NCI-H774 (cell line): ENCODE results near the gene TTC34.
"Not testable (repeated sequence)": the region's sequence is repeated elsewhere in the genome, so short reads cannot be mapped to it uniquely, and the experiment has no call there.

Experiments used
- DNase-seq: peaks from one replicate; lab custom pipeline; 2025; lab: John Stamatoyannopoulos, UW

The TTC34 gene

DNA sequence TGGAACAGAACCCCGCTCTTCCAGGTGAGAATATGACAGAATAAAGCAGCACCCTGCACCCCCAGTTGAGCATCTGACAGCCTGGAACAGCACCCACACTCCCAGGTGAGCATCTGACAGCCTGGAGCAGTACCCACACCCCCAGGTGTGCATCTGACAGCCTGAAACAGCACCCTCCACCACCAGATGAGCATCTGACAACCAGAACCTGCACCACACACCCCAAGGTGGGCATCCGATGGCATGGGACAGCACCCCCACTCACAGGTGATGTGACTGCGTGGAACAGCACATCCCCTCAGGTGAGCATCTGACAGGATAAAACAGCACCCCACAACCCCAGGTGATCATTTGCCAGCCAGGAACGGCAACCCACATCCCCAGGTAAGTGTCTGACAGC is 26.2 kb downstream of the TTC34 start:
- not testable (repeated sequence) for DNase-seq

DNA sequence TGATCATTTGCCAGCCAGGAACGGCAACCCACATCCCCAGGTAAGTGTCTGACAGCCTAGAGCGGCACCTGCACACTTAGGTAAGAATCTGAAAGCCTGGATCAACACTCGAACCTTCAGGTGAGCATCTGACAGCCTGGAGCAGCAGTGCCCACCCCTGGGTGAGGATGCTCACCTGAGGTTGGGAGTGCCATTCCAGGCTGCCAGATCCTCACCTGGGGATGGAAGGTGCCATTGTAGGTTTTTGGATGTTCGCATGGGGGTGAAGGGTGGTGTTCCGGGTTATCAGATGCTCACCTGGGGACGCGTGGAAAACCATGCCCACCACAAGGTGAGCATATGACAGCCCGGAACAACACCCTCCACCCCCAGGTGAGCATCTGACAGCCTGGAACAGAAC is 33.4 kb downstream of the TTC34 start:
- DNase-seq = not testable (repeated sequence)

DNA sequence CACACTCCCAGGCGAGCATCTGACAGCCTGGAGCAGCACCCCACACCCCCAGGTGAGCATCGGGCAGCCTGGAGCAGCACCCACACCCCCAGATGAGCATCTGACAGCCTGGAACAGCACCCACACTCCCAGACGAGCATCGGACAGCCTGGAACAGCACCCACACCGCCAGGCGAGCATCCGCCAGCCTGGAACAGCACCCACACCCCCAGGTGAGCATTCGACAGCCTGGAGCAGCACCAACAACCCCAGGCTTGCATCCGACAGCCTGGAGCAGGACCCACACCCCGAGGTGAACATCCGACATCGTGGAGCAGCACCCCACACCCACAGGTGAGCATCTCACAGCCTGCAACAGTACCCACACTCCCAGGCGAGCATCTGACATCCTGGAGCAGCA is 42.1 kb downstream of the TTC34 start:
- DNase-seq = not testable (repeated sequence)

DNA sequence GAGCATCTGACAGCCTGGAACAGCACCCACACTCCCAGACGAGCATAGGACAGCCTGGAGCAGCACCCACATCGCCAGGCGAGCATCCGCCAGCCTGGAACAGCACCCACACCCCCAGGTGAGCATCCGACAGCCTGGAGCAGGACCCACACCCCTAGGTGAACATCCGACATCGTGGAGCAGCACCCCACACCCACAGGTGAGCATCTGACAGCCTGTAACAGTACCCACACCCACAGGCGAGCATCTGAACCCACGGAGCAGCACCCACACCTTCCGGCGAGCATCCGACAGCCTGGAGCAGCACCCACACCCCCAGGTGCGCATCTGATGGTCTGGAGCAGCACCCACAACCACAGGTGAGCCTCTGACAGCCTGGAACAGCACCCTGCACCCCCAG is 44.0 kb downstream of the TTC34 start:
- not testable (repeated sequence) for DNase-seq

DNA sequence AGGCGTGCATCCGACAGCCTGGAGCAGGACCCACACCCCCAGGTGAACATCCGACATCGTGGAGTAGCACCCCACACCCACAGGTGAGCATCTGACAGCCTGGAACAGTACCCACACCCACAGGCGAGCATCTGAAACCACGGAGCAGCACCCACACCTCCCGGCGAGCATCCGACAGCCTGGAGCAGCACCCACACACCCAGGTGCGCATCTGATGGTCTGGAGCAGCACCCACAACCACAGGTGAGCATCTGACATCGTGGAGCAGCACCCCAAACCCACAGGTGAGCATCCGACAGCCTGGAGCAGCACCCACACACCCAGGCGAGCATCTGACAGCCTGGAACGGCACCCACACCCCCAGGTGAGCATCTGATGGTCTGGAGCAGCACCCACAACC is 46.1 kb downstream of the TTC34 start:
- not testable (repeated sequence) for DNase-seq

DNA sequence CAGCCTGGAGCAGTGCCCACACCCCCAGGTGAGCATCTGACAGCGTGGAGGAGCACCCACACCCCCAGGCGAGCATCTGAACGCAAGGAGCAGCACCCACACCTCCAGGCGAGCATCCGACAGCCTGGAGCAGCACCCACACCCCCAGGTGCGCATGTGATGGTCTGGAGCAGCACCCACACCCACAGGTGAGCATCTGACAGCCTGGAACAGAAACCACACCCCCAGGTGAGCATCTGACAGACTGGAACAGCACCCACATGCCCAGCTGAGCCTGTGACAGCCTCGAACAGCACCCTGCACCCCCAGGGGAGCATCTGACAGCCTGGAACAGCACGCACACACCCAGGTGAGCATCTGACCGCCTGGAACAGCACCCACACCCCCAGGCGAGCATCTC is 46.9 kb downstream of the TTC34 start:
- DNase-seq = not testable (repeated sequence)

DNA sequence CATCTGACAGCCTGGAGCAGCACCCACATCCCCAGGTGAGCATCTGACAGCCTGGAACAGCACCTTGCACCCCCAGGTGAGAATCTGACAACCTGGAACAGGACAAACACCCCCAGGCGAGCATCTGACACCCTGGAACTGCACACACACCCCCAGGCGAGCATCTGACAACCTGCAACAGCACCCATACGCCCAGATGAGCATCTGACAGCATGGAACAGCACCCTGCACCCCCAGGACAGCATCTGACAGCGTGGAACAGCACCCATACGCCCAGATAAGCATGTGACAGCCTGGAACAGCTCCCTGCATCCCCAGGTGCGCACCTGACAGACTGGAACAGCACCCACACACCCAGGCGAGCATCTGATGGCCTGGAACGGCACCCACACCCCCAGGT is 49.0 kb downstream of the TTC34 start:
- DNase-seq = not testable (repeated sequence)

DNA sequence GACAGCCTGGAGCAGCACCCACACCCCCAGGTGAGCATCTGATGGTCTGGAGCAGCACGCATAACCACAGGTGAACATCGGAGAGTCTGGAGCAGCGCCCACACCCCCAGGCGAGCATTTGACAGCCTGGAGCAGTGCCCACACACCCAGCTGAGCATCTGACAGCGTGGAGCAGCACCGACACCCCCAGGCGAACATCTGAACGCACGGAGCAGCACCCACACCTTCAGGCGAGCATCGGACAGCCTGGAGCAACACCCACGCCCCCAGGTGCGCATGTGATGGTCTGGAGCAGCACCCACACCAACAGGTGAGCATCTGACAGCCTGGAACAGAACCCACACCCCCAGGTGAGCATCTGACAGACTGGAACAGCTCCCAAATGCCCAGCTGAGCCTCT is 49.6 kb downstream of the TTC34 start:
- not testable (repeated sequence) for DNase-seq

DNA sequence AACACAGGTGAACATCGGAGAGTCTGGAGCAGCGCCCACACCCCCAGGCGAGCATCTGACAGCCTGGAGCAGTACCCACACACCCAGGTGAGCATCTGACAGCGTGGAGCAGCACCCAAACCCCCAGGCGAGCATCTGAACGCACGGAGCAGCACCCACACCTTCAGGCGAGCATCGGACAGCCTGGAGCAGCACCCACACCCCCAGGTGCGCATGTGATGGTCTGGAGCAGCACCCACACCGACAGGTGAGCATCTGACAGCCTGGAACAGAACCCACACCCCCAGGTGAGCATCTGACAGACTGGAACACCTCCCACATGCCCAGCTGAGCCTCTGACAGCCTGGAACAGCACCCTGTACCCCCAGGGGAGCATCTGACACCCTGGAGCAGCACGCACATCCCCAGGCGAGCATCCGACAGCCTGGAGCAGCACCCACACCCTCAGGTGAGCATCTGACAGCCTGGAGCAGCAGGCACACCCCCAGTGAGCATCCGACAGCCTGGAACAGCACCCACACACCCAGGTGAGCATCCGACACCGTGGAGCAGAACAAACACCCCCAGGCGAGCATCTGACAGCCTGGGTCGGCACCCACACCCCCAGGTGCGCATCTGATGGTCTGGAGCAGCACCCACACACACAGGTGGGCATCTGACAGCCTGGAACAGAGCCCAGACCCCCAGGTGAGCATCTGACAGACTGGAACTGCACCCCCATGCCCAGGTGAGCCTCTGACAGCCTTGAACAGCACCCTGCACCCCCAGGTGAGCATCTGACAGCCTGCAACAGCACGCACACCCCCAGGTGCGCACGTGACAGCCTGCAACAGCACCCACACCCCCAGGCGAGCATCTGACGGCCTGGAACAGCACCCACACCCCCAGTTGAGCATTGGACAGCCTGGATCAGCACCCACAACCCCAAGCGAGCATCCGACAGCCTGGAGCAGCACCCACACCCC is 50.4 kb downstream of the TTC34 start:
- not testable (repeated sequence) for DNase-seq

DNA sequence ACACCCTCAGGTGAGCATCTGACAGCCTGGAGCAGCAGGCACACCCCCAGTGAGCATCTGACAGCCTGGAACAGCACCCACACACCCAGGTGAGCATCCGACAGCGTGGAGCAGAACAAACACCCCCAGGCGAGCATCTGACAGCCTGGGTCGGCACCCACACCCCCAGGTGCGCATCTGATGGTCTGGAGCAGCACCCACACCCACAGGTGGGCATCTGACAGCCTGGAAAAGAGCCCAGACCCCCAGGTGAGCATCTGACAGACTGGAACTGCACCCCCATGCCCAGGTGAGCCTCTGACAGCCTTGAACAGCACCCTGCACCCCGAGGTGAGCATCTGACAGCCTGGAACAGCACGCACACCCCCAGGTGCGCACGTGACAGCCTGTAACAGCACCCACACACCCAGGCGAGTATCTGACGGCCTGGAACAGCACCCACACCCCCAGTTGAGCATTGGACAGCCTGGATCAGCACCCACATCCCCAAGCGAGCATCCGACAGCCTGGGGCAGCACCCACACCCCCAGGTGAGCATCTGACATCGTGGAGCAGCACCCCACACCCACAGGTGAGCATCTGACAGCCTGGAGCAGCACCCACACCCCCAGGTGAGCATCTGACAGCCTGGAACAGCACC is 51.3 kb downstream of the TTC34 start:
- DNase-seq = not testable (repeated sequence)

DNA sequence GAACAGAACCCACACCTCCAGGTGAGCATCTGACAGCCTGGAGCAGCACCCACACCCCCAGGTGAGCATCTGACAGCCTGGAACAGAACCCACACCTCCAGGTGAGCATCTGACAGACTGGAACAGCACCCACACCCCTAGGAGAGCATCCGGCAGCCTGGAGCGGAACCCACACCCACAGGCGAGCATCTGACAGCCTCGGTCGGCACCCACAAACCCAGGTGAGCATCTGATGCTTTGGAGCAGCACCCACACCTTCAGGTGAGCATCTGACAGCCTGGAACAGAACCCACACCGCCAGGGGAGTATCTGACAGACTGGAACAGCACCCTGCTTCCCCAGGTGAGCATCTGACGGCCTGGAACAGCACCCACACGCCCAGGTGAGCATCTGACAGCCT is 52.9 kb downstream of the TTC34 start:
- DNase-seq = not testable (repeated sequence)

DNA sequence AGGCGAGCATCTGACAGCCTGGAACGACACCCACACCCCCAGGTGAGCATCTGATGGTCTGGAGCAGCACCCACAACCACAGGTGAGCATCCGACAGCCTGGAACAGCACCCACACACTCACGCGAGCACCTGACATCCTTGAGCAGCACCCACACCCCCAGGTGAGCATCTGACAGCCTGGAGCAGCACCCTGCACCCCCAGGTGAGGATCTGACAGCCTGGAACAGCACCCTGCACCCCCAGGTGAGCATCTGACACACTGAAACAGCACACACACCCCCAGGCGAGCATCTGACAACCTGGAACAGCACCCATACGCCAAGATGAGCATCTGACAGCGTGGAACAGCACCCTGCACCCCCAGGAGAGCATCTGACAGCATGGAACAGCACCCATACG is 106.7 kb downstream of the TTC34 start:
- DNase-seq = not testable (repeated sequence)

DNA sequence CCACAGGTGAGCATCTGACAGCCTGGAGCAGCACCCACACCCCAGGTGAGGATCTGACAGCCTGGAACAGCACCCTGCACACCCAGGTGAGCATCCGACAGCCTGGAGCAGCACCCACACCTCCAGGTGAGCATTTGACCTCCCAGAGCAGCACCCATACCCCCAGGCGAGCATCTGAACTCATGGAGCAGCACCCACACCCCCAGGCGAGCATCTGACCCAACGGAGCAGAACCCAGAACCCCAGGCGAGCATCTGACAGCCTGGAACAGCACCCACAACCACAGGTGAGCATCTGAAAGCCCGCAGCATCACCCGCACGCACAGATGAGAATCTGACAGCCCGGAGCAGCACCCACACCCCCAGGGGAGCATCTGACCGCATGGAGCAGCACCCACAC is 111.3 kb downstream of the TTC34 start:
- not testable (repeated sequence) for DNase-seq

DNA sequence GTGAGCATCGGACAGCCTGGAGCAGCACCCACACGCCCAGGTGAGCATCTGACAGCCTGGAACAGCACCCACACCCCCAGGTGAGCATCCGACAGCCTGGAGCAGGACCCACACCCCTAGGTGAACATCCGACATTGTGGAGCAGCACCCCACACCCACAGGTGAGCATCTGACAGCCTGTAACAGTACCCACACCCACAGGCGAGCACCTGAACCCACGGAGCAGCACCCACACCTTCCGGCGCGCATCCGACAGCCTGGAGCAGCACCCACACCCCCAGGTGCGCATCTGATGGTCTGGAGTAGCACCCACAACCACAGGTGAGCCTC is 113.2 kb downstream of the TTC34 start:
- DNase-seq = not testable (repeated sequence)

DNA sequence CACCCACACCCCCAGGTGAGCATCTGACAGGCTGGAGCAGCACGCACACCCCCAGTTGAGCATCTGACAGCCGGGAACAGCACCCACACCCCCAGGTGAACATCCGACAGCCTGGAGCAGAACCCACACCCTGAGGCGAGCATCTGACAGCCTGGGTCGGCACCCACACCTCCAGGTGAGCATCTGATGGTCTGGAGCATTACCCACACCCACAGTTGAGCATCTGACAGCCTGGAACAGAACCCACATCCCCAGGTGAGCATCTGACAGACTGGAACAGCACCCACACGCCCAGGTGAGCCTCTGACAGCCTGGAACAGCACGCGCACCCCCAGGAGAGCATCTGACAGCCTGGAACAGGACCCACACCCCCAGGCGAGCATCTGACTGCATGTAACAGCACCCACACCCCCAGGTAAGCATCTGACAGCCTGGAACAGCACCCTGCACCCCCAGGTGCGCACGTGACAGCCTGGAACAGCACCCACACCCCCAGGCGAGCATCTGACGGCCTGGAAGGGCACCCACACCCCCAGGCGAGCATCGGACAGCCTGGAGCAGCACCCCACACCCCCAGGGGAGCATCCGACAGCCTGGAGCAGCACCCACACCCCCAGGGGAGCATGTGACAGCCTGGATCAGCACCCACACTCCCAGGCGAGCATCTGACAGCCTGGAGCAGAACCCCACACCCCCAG is 113.7 kb downstream of the TTC34 start:
- not testable (repeated sequence) for DNase-seq

DNA sequence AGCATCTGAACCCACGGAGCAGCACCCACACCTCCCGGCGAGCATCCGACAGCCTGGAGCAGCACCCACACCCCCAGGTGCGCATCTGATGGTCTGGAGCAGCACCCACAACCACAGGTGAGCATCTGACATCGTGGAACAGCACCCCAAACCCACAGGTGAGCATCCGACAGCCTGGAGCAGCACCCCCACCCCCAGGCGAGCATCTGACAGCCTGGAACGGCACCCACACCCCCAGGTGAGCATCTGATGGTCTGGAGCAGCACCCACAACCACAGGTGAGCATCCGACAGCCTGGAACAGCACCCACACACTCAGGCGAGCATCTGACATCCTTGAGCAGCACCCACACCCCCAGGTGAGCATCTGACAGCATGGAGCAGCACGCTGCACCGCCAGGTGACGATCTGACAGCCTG is 114.3 kb downstream of the TTC34 start:
- DNase-seq = not testable (repeated sequence)

DNA sequence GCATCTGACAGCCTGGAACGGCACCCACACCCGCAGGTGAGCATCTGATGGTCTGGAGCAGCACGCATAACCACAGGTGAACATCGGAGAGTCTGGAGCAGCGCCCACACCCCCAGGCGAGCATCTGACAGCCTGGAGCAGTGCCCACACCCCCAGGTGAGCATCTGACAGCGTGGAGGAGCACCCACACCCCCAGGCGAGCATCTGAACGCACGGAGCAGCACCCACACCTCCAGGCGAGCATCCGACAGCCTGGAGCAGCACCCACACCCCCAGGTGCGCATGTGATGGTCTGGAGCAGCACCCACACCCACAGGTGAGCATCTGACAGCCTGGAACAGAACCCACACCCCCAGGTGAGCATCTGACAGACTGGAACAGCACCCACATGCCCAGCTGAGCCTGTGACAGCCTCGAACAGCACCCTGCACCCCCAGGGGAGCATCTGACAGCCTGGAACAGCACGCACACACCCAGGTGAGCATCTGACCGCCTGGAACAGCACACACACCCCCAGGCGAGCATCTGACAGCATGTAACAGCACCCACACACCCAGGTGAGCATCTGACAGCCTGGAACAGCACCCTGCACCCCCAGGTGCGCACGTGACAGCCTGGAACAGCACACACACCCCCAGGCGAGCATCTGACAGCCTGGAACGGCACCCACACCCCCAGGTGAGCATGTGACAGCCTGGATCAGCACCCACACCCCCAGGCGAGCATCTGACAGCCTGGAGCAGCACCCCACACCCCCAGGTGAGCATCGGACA is 115.2 kb downstream of the TTC34 start:
- not testable (repeated sequence) for DNase-seq

DNA sequence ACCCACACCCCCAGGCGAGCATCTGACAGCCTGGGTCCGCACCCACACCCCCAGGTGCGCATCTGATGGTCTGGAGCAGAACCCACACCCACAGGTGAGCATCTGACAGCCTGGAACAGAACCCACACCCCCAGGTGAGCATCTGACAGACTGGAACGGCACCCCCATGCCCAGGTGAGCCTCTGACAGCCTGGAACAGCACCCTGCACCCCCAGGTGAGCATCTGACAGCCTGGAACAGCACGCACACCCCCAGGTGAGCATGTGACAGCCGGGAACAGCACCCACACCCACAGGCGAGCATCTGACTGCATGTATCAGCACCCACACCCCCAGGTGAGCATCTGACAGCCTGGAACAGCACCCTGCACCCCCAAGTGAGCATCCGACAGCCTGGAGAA is 115.8 kb downstream of the TTC34 start:
- DNase-seq = not testable (repeated sequence)

DNA sequence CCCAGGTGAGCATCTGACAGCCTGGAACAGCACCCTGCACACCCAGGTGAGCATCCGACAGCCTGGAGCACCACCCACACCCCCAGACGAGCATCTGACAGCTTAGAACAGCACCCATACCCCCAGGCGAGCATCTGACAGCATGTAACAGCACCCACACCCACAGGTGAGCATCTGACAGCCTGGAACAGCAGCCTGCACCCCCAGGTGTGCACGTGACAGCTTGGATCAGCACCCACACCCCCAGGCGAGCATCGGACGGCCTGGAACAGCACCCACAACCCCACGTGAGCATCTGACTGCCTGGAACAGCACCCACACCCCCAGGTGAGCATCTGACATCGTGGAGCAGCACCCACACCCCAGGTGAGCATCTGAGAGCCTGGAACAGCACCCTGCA is 116.6 kb downstream of the TTC34 start:
- not testable (repeated sequence) for DNase-seq

DNA sequence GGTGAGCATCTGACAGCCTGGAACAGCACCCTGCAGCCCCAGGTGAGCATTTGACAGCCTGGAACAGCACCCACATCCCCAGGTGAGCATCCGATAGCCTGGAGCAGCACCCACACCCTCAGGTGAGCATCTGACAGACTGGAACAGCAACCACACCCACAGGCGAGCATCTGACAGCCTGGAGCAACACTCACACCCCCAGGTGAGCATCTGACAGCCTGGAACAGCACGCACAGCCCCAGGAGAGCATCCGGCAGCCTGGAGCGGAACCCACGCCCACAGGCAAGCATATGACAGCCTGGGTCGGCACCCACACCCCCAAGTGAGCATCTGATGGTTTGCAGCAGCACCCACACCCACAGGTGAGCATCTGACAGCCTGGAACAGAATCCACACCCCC is 117.5 kb downstream of the TTC34 start:
- DNase-seq = not testable (repeated sequence)

DNA sequence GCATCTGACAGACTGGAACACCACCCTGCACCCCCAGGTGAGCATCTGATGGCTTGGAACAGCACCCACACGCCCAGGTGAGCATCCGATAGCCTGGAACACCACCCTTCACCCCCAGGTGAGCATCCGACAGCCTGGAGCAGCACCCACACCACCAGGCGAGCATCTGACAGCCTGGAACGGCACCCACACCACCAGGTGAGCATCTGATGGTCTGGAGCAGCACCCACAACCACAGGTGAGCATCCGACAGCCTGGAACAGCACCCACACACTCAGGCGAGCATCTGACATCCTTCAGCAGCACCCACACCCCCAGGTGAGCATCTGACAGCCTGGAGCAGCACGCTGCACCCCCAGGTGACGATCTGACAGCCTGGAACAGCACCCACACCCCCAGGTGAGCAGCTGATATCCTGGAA is 118.2 kb downstream of the TTC34 start:
- not testable (repeated sequence) for DNase-seq

DNA sequence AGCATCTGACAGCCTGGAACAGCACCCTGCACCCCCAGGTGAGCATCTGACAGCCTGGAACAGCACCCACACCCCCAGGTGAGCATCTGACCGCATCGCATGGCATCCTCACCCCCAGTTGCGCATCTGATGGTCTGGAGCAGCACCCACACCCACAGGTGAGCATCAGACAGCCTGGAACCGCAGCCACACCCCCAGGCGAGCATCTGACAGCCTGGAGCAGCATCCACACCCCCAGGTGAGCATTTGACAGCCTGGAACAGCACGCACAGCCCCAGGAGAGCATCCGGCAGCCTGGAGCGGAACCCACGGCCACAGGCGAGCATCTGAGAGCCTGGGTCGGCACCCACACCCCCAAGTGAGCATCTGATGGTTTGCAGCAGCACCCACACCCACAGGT is 118.6 kb downstream of the TTC34 start:
- not testable (repeated sequence) for DNase-seq
